ENCODE measurements around the gene UBE2E3. TPM values are rescaled to one million over a fixed set of nuclear protein-coding genes. Genes with fewer than 3 reads are reported as not detected.
"Not testable (repeated sequence)": the region's sequence is repeated elsewhere in the genome, so short reads cannot be mapped to it uniquely, and the experiment has no call there.

UBE2E3 gene
- total and polyA plus RNA-seq, 8 donors: 21.1 to 42.7 (median 31.2) TPM

GRCh38 chr2:181036445-181036844 is 56.0 kb downstream of the UBE2E3 start:
- FAIRE-seq: no peak
- DNase-seq: no peak
- intact Hi-C loops (cut with DNase I): no loop called here
- TF ChIP-seq, protein P1, sequence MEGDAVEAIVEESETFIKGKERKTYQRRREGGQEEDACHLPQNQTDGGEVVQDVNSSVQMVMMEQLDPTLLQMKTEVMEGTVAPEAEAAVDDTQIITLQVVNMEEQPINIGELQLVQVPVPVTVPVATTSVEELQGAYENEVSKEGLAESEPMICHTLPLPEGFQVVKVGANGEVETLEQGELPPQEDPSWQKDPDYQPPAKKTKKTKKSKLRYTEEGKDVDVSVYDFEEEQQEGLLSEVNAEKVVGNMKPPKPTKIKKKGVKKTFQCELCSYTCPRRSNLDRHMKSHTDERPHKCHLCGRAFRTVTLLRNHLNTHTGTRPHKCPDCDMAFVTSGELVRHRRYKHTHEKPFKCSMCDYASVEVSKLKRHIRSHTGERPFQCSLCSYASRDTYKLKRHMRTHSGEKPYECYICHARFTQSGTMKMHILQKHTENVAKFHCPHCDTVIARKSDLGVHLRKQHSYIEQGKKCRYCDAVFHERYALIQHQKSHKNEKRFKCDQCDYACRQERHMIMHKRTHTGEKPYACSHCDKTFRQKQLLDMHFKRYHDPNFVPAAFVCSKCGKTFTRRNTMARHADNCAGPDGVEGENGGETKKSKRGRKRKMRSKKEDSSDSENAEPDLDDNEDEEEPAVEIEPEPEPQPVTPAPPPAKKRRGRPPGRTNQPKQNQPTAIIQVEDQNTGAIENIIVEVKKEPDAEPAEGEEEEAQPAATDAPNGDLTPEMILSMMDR (IDR thresholded peaks at IDR 0.05): no peak
- no peak for ATAC-seq
- H3K27ac ChIP-seq: no peak overlapping the region
- H3K27me3 ChIP-seq: no peaks in the 10 kb centered on the region
- no peaks in the 10 kb centered on the region for H3K4me1 ChIP-seq
- 92 to 95% methylated on average over 2 of the region's 2 CpGs for WGBS, 2 donors
- H3K4me3 ChIP-seq: no peak overlapping the region
- H3K9me3 ChIP-seq: no peaks in the 10 kb centered on the region
- no peaks in the 10 kb centered on the region for H3K36me3 ChIP-seq

- Histone ChIP-seq H3K4me3 (no peak overlapping the region), H3K4me1 (no peaks in the 10 kb centered on the region), H3K27me3 (no peaks in the 10 kb centered on the region), H3K9me3 (no peaks in the 10 kb centered on the region), H3K27ac (no peak overlapping the region), H3K36me3 (no peaks in the 10 kb centered on the region)
- ATAC-seq (no peak), FAIRE-seq (no peak), DNase-seq (no peak)
- intact Hi-C loops (cut with DNase I): no loop called here
- TF ChIP-seq, protein P1 (IDR thresholded peaks at IDR 0.05): no peak
- 95 to 96% methylated on average over 4 of the region's 4 CpGs for WGBS, 2 donors
Observed at GRCh38 chr2:181036848-181037603, 56.6 kb downstream of the UBE2E3 start.

DNA sequence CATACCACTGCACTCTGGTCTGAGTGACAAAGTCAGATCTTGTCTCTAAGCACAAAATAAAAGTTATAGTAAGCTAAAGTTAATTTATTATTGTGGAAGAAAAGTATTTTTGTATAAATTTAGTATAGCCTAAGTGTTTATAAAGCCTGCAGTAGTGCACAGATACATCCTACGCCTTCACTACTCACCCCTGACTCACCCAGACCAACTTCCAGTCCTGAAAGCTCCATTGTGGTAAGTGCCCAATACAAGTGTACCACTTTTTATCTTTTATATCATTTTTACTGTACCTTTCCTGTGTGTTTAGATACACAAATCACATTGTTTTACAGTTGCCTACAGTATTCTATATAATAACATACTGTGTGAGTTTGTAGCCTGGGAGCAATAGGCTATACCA is 57.5 kb downstream of the UBE2E3 start:
- ATAC-seq (no peak), FAIRE-seq (no peak), DNase-seq (no peak)
- H3K27me3 ChIP-seq: no peaks in the 10 kb centered on the region
- intact Hi-C loops (cut with DNase I): no loop called here
- TF ChIP-seq, protein P1 (IDR thresholded peaks at IDR 0.05): no peak
- H3K9me3 ChIP-seq: no peaks in the 10 kb centered on the region
- H3K36me3 ChIP-seq: no peaks in the 10 kb centered on the region
- 96% methylated on average over 1 of the region's 1 CpG for WGBS, 2 donors
- H3K4me1 ChIP-seq: no peaks in the 10 kb centered on the region
- no peak overlapping the region for H3K27ac ChIP-seq
- no peak overlapping the region for H3K4me3 ChIP-seq

GRCh38 chr2:181038796-181039195 is 58.4 kb downstream of the UBE2E3 start:
- TF ChIP-seq, protein P1 (IDR thresholded peaks at IDR 0.05): no peak
- Histone ChIP-seq H3K4me3 (no peak overlapping the region), H3K27ac (no peak overlapping the region), H3K36me3 (no peaks in the 10 kb centered on the region), H3K4me1 (no peaks in the 10 kb centered on the region), H3K27me3 (no peaks in the 10 kb centered on the region), H3K9me3 (no peaks in the 10 kb centered on the region)
- FAIRE-seq (no peak), DNase-seq (no peak), ATAC-seq (no peak)
- intact Hi-C loops (cut with DNase I): no loop called here
- WGBS, 2 donors: 91 to 95% methylated on average over 4 of the region's 4 CpGs

- H3K27ac ChIP-seq; DNase-seq; H3K4me3 ChIP-seq; H3K36me3 ChIP-seq; H3K27me3 ChIP-seq; intact Hi-C loops (cut with DNase I); H3K9me3 ChIP-seq; ATAC-seq; H3K4me1 ChIP-seq; FAIRE-seq: not testable (repeated sequence)
- 97 to 98% methylated on average over 11 of the region's 11 CpGs for WGBS, 2 donors
Observed at GRCh38 chr2:181040839-181041238, 60.4 kb downstream of the UBE2E3 start.

Measured in pancreas (tissue), 10 donors.